Astrocyte of the cerebellum (primary cell): Measurements from ENCODE around the gene KCNT2.

Experiments used
- DNase-seq: peaks from one replicate; pipeline ENCODE4 v3.0.0-alpha.2; 2011; ENCODE audit warnings: low read depth
- H3K4me3 ChIP-seq: 2 replicates; pipeline ENCODE4 v1.5.1; 2011; ENCODE audit warnings: mild to moderate bottlenecking, low read depth, low read length, moderate library complexity
- in situ Hi-C: cut with HindIII; loops from 2 replicates; pipeline ENCODE4 v1.10.0; 2017; ENCODE audit warnings: low sequenced_read_pairs
- TF ChIP-seq, protein P1 (sequence below): IDR thresholded peaks from 2 replicates; pipeline ENCODE4 v1.5.1; 2012; ENCODE audit warnings: low read length, low read depth, moderate library complexity, mild to moderate bottlenecking; ENCODE audit errors: missing control alignments

Gene KCNT2

GRCh38 chr1:196451103-196451502 lies 157.1 kb downstream of the KCNT2 start:
- H3K4me3 ChIP-seq: no peak overlapping the region
- TF ChIP-seq, protein P1, sequence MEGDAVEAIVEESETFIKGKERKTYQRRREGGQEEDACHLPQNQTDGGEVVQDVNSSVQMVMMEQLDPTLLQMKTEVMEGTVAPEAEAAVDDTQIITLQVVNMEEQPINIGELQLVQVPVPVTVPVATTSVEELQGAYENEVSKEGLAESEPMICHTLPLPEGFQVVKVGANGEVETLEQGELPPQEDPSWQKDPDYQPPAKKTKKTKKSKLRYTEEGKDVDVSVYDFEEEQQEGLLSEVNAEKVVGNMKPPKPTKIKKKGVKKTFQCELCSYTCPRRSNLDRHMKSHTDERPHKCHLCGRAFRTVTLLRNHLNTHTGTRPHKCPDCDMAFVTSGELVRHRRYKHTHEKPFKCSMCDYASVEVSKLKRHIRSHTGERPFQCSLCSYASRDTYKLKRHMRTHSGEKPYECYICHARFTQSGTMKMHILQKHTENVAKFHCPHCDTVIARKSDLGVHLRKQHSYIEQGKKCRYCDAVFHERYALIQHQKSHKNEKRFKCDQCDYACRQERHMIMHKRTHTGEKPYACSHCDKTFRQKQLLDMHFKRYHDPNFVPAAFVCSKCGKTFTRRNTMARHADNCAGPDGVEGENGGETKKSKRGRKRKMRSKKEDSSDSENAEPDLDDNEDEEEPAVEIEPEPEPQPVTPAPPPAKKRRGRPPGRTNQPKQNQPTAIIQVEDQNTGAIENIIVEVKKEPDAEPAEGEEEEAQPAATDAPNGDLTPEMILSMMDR: no peak
- no peak for DNase-seq
- in situ Hi-C loops: no loop called here

GRCh38 chr1:196450143-196451095 lies 157.8 kb downstream of the KCNT2 start:
- DNase-seq: no peak
- H3K4me3 ChIP-seq: no peak overlapping the region
- TF ChIP-seq, protein P1: no peak
- in situ Hi-C loops: no loop called here

GRCh38 chr1:196449460-196449859 lies 158.8 kb downstream of the KCNT2 start:
- TF ChIP-seq, protein P1: no peak
- DNase-seq: no peak
- no peak overlapping the region for H3K4me3 ChIP-seq
- in situ Hi-C loops: no loop called here

GRCh38 chr1:196445775-196446174 lies 162.5 kb downstream of the KCNT2 start:
- TF ChIP-seq, protein P1: no peak
- H3K4me3 ChIP-seq: no peak overlapping the region
- in situ Hi-C loops: no loop called here
- no peak for DNase-seq

DNA sequence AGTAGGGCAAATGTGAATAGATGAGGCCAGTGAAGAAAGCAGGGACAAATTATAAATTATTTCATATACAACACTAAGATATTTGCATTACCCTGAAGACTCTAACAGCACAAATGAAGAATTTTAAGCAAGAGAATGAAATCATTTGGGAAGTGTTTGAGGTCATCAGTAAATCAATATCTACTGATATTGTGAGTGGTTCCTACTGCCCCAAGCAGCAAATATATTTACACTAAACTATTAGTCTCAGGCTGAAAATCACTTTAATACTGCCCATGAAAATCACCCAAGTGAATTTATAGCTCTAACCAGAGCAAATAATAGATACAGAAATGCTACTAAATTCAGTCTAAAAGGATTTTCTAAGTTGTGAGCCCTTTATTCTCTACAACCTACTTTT lies 163.6 kb downstream of the KCNT2 start:
- no peak for DNase-seq
- TF ChIP-seq, protein P1: no peak
- in situ Hi-C loops: no loop called here
- no peak overlapping the region for H3K4me3 ChIP-seq

GRCh38 chr1:196442366-196442765 lies 165.9 kb downstream of the KCNT2 start:
- in situ Hi-C loops: no loop called here
- DNase-seq: no peak
- H3K4me3 ChIP-seq: no peak overlapping the region
- TF ChIP-seq, protein P1: no peak
